K562 (cell line): ENCODE measurements around the gene LRMDA. TPM values are rescaled to one million over a fixed set of nuclear protein-coding genes. Genes with fewer than 3 reads are reported as not detected.

ENCODE experiments used
- CCAR2 ChIP-seq: fragments of 200-400 bp; formaldehyde crosslinking; IDR thresholded peaks from 2 replicates; pipeline ENCODE4 v1.6.1; 2017; ENCODE audit warnings: mild to moderate bottlenecking, low read depth, low read length
- CTBP1 ChIP-seq: fragments of 450-650 bp; IDR thresholded peaks from 2 replicates; pipeline ENCODE4 v1.6.1; 2016; ENCODE audit warnings: borderline replicate concordance
- KLF6 ChIP-seq: fragments of 250-450 bp; sonication (Bioruptor Pico); IDR thresholded peaks from 2 replicates; pipeline ENCODE4 v1.4.0; 2020; ENCODE audit warnings: mild to moderate bottlenecking, moderate library complexity, borderline replicate concordance
- MYBL2 ChIP-seq, 2 experiments: fragments of 450-650 bp in 1 of 2; sonication (generic) in 1 of 2; formaldehyde crosslinking in 1 of 2; IDR thresholded peaks; 2 replicates each; pipeline versions ENCODE4 v1.6.1 to v1.8.1; 2017 to 2022; ENCODE audit warnings: borderline replicate concordance in 1 of 2, inconsistent platforms in 1 of 2, low read depth in 1 of 2, mild to moderate bottlenecking in 1 of 2, missing genetic modification reagents in 1 of 2, moderate library complexity in 1 of 2
- NCOA2 ChIP-seq, 2 experiments: fragments of 450-650 bp; IDR thresholded peaks; 2 replicates each; pipeline ENCODE4 v1.6.1; 2018; ENCODE audit warnings: mild to moderate bottlenecking in 2 of 2, moderate library complexity in 1 of 2; ENCODE audit not compliant: partially characterized antibody in 2 of 2
- NR2C1 ChIP-seq, 2 experiments: fragments of 450-650 bp; IDR thresholded peaks; 2 replicates each; pipeline ENCODE4 v1.6.1; 2017; ENCODE audit warnings: mild to moderate bottlenecking in 2 of 2, antibody characterized with exemption in 1 of 2, inconsistent platforms in 1 of 2, missing compliant biosample characterization in 1 of 2, missing genetic modification characterization in 1 of 2
- RFX5 ChIP-seq: IDR thresholded peaks from 2 replicates; pipeline ENCODE4 v1.6.1; 2011; ENCODE audit warnings: low read depth, mild to moderate bottlenecking, improper control_type of control experiment, low read length
- SAFB ChIP-seq: fragments of 200-400 bp; formaldehyde crosslinking; IDR thresholded peaks from 2 replicates; pipeline ENCODE4 v1.6.1; 2017; ENCODE audit warnings: low read depth, low read length, borderline replicate concordance
- SMAD4 ChIP-seq: fragments of 250-450 bp; sonication (Bioruptor Pico); conservative IDR thresholded peaks from 2 replicates; pipeline ENCODE4 v1.8.0; 2021; ENCODE audit warnings: inconsistent platforms, mild to moderate bottlenecking, moderate library complexity
- ZNF217 ChIP-seq: sonication (generic); formaldehyde crosslinking; IDR thresholded peaks from 2 replicates; pipeline ENCODE4 v1.8.0; 2022; ENCODE audit warnings: mild to moderate bottlenecking, missing genetic modification reagents
- ZNF518B ChIP-seq: fragments of 250-450 bp; sonication (Bioruptor Pico); IDR thresholded peaks from 2 replicates; pipeline ENCODE4 v1.5.0; 2021; ENCODE audit warnings: mild to moderate bottlenecking, moderate library complexity
- ZNF778 ChIP-seq: fragments of 450-650 bp; formaldehyde crosslinking; IDR thresholded peaks from 2 replicates; pipeline ENCODE4 v1.4.0; 2020; ENCODE audit warnings: mild to moderate bottlenecking, moderate library complexity
- polyA plus RNA-seq, 8 experiments: library from polyadenylated mRNA; depleted of rRNA in 4 of 8; stranded (reverse) in 5 of 8; unstranded in 3 of 8; fragments of >200 nt; fragmentation: Nextera tagmentation in 2 of 8; fragmentation: Illumina TruSeq in 1 of 8; extraction: Ambion mirVana in 2 of 8; extraction: Trizol in 1 of 8; gene quantifications; 2 replicates each; pipeline versions ENCODE4 v1.2.1 to v1.2.3, GENCODE V29; 2011 to 2014; ENCODE audit warnings: inconsistent platforms in 1 of 8, missing spikeins in 1 of 8
- total RNA-seq, 7 experiments: library from RNA; depleted of rRNA in 6 of 7; stranded (reverse); fragments of >200 nt in 6 of 7; fragmentation: Illumina TruSeq in 2 of 7; extraction: Trizol in 2 of 7; gene quantifications; 2 replicates each; pipeline versions ENCODE4 v1.2.1 to v1.2.3, GENCODE V29; 2011 to 2021; ENCODE audit warnings: low replicate concordance in 1 of 7
- TF ChIP-seq, protein P1 (sequence below): IDR thresholded peaks from 2 replicates; pipeline ENCODE4 v1.6.1; 2016; ENCODE audit warnings: missing genetic modification characterization, missing compliant biosample characterization
- TF ChIP-seq, protein P2 (sequence below): fragments of 450-650 bp; IDR thresholded peaks from 2 replicates; pipeline ENCODE4 v1.6.1; 2018; ENCODE audit not compliant: partially characterized antibody

The LRMDA gene
- total and polyA plus RNA-seq, 9 of the 15 experiments (the other 6 are each of a cell fraction or from before 2014, with no cell fraction given), result 0.25 TPM; not detected in 8

DNA sequence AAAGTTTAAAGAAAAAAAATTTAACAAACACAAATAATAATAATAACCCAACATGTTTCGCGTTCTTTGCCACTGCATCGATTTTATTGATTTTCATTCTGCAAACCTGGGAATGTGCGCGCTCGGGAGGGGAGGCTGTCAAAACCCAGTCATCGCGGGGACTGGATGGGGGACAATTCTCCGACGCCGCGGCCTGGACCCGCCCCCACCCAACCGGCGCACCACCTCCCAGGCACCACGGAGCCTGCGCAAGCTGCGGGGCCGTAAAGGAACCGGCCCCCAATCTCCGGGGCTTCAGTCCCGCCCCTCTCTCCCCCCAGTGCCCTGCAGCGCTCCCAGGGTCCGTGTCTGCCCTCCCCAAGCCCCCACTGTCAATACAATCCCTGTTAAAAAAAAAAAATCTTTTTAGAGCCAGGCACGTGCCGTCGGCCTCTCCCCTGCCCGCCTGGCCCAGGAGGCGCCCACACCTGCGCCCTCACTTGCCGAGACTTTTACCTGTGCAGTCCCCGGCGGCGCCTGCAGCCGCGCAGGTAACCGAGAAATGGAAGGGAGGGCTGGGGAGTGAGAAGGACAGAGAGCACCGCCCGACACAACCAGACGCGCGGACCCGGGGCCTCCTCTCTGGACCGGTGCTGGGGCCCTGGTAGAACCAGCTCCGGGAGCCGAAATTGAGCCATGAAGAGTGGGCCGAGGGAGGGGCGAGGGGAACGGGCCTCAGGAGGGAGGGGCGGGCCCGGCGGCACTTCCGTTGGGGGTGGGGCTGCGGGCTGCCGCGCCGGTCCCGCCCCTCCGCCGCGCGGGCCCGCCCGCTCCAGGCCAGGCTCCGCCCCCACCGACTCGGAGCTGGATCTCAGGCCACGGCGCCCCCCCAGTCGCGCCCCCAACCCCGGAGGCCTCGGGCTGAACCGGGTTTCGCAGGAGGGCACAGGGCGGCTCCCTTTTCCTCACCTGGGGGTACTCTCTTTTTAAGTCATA lies 22.2 kb upstream of the LRMDA start (continued):
- TF ChIP-seq NR2C1 (IDR thresholded peaks at IDR 0.05) (no peak), NR2C1 (tag; IDR thresholded peaks at IDR 0.05) (no peak), ZNF217 (CRISPR knock-in tag) (no peak), RFX5 (no peak), SMAD4 (CRISPR knock-in tag) (no peak), KLF6 (CRISPR knock-in tag) (no peak), ZNF518B (no peak), ZNF778 (CRISPR knock-in tag) (no peak), MYBL2 (IDR thresholded peaks at IDR 0.05; ENCODE audit: low read depth) (no peak), MYBL2 (CRISPR knock-in tag; IDR thresholded peaks at IDR 0.05; ENCODE audit: borderline replicate concordance) (no peak), CCAR2 (no peak), SAFB (no peak), NCOA2 (IDR thresholded peaks at IDR 0.05; ENCODE audit: partially characterized antibody in 2 of 2) (no peak), CTBP1 (peak; percentile 44; the same call in 1 of the 2 replicates)
- TF ChIP-seq, protein P1, sequence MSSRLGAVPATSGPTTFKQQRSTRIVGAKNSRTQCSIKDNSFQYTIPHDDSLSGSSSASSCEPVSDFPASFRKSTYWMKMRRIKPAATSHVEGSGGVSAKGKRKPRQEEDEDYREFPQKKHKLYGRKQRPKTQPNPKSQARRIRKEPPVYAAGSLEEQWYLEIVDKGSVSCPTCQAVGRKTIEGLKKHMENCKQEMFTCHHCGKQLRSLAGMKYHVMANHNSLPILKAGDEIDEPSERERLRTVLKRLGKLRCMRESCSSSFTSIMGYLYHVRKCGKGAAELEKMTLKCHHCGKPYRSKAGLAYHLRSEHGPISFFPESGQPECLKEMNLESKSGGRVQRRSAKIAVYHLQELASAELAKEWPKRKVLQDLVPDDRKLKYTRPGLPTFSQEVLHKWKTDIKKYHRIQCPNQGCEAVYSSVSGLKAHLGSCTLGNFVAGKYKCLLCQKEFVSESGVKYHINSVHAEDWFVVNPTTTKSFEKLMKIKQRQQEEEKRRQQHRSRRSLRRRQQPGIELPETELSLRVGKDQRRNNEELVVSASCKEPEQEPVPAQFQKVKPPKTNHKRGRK (tag), result no peak
- TF ChIP-seq, protein P2, sequence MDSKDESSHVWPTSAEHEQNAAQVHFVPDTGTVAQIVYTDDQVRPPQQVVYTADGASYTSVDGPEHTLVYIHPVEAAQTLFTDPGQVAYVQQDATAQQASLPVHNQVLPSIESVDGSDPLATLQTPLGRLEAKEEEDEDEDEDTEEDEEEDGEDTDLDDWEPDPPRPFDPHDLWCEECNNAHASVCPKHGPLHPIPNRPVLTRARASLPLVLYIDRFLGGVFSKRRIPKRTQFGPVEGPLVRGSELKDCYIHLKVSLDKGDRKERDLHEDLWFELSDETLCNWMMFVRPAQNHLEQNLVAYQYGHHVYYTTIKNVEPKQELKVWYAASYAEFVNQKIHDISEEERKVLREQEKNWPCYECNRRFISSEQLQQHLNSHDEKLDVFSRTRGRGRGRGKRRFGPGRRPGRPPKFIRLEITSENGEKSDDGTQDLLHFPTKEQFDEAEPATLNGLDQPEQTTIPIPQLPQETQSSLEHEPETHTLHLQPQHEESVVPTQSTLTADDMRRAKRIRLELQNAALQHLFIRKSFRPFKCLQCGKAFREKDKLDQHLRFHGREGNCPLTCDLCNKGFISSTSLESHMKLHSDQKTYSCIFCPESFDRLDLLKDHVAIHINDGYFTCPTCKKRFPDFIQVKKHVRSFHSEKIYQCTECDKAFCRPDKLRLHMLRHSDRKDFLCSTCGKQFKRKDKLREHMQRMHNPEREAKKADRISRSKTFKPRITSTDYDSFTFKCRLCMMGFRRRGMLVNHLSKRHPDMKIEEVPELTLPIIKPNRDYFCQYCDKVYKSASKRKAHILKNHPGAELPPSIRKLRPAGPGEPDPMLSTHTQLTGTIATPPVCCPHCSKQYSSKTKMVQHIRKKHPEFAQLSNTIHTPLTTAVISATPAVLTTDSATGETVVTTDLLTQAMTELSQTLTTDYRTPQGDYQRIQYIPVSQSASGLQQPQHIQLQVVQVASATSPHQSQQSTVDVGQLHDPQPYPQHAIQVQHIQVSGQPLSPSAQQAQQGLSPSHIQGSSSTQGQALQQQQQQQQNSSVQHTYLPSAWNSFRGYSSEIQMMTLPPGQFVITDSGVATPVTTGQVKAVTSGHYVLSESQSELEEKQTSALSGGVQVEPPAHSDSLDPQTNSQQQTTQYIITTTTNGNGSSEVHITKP, result peak; percentile 27
